NB4 (cell line): Measurements from ENCODE around the gene KCNK13.

Experiments
- DNase-seq: peaks from one replicate; pipeline ENCODE4 v3.0.0; 2010; ENCODE audit warnings: low read depth
- H3K4me3 ChIP-seq: one replicate; pipeline ENCODE4 v1.5.1; 2011; ENCODE audit warnings: mild to moderate bottlenecking, low read depth, low read length, moderate library complexity
- MYC ChIP-seq: IDR thresholded peaks from 2 replicates; pipeline ENCODE4 v1.6.1; 2011; ENCODE audit warnings: low read depth, low read length
- POLR2A ChIP-seq: IDR thresholded peaks from 2 replicates; pipeline ENCODE4 v1.6.1; 2011; ENCODE audit warnings: mild to moderate bottlenecking; ENCODE audit not compliant: insufficient read length; ENCODE audit errors: extremely low read depth
- TF ChIP-seq, protein P1 (sequence below): IDR thresholded peaks from 2 replicates; pipeline ENCODE4 v1.6.1; 2011; ENCODE audit warnings: low read depth, low read length
- TF ChIP-seq, protein P2 (sequence below): IDR thresholded peaks from one replicate; pipeline ENCODE4 v1.5.1; 2012; ENCODE audit warnings: low read depth, low read length

Gene KCNK13

DNA sequence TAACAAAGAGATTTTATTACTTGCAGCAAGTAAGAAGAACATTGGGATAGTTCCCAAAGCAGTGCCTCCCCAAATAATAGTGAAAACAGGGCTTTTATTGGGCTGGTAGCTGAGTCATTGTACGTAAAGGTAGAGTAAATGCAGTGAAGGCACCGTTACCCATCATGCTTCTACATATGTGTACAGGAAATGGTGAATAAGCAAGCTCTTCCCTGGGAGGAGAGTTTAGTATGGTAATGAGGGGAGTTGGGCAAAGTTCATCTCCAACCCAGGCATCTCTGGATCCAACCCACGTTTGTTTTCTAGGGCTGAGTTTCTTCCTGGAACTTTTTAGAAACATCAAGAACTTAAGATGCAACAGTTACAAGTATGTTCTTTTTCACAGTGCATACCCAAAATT lies 56.2 kb downstream of the KCNK13 start:
- no peak for DNase-seq
- H3K4me3 ChIP-seq, result no peak overlapping the region
- TF ChIP-seq, protein P1, sequence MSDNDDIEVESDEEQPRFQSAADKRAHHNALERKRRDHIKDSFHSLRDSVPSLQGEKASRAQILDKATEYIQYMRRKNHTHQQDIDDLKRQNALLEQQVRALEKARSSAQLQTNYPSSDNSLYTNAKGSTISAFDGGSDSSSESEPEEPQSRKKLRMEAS, result no peak
- TF ChIP-seq, protein P2, sequence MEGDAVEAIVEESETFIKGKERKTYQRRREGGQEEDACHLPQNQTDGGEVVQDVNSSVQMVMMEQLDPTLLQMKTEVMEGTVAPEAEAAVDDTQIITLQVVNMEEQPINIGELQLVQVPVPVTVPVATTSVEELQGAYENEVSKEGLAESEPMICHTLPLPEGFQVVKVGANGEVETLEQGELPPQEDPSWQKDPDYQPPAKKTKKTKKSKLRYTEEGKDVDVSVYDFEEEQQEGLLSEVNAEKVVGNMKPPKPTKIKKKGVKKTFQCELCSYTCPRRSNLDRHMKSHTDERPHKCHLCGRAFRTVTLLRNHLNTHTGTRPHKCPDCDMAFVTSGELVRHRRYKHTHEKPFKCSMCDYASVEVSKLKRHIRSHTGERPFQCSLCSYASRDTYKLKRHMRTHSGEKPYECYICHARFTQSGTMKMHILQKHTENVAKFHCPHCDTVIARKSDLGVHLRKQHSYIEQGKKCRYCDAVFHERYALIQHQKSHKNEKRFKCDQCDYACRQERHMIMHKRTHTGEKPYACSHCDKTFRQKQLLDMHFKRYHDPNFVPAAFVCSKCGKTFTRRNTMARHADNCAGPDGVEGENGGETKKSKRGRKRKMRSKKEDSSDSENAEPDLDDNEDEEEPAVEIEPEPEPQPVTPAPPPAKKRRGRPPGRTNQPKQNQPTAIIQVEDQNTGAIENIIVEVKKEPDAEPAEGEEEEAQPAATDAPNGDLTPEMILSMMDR, result no peak
- TF ChIP-seq POLR2A (no peak), MYC (no peak)

GRCh38 chr14:90126260-90126659 lies 64.5 kb downstream of the KCNK13 start:
- no peak for DNase-seq
- TF ChIP-seq, protein P1, result no peak
- TF ChIP-seq, protein P2, result no peak
- TF ChIP-seq POLR2A, result no peak
- no peak for TF ChIP-seq MYC
- no peak overlapping the region for H3K4me3 ChIP-seq

DNA sequence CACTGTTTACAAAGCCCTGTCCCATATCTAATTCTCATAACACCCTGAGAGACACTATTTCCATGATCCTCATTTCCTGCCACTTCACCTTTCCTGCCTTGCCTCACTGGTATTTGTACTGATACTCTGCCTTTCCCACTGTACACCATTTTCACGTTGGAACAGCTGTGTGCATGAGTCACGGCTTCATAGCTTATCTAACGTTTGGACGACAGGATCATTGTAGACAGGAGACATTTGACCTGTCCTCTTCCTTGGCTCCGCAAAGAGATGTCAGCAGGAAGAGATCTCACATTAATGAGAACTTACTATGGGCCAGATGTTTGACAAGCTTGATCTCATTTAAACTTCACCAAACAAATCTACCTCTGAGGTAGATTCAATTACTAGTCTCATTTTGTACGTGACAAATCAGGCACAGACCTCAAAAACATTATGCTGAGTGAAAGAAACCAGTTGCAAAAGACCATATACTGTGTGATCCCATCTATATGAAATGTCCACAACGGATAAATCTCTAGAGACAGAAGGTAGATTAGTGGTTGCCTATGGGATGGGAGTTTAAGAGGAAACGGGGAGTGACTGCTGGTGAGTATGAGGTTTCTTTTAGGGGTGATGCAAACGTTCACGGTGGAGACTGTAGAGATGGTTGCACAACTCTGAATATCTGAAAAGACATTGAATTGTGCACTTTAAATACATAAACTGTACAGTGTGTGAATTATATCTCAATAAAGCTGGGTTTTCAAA lies 71.2 kb downstream of the KCNK13 start:
- DNase-seq, result peak; percentile 91
- H3K4me3 ChIP-seq, result no peak overlapping the region
- no peak for TF ChIP-seq MYC
- TF ChIP-seq, protein P1, result no peak
- no peak for TF ChIP-seq POLR2A
- TF ChIP-seq, protein P2, result no peak

- no peak overlapping the region for H3K4me3 ChIP-seq
- TF ChIP-seq MYC (no peak), POLR2A (no peak)
- TF ChIP-seq, protein P2, result no peak
- TF ChIP-seq, protein P1, result no peak
- no peak for DNase-seq
Measured at GRCh38 chr14:90136904-90137303, 75.1 kb downstream of the KCNK13 start.

DNA sequence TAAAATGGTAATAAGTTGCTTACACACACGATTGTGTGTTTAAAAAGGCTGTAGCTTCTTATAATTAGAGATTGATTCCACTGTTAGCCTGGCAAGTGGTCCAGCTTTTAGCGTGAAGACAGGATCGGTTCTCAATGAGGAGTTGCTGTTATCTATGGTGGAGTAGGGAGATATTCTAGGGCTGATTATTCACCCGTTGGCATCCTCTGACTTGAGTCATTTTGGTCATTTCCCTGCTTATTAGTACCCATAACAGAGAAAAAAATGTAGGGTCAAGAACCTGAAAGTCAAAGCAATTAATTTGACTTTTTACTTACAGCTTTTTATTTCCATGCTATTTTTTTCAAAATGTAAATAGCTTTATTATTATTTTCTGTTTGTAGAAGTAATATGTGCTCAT lies 76.0 kb downstream of the KCNK13 start:
- TF ChIP-seq MYC (no peak), POLR2A (no peak)
- TF ChIP-seq, protein P2, result no peak
- TF ChIP-seq, protein P1, result no peak
- no peak for DNase-seq
- no peak overlapping the region for H3K4me3 ChIP-seq
